K562 (cell line): ENCODE data around the gene RABGAP1L. TPM values are rescaled to one million over a fixed set of nuclear protein-coding genes. Genes with fewer than 3 reads are reported as not detected.

Experiments used
- ATAC-seq: fragments of 200-7000 bp; cut with Tn5 transposase; 3 replicates; pipeline ENCODE4 v1.9.1; 2020; ENCODE audit warnings: moderate library complexity
- BruUV-seq: library from RNA; stranded (reverse); fragments of 400-500 nt; replicated peaks from 2 replicates; lab custom pipeline; 2021; lab: Mats Ljungman, UMichigan
- CTCF ChIA-PET: fragments of 300-600 bp; formaldehyde crosslinking; extraction: SDS; loops from one replicate; lab custom pipeline; 2021; ENCODE audit warnings: low intra/inter-chr PET ratio; lab: Yijun Ruan, JAX
- POLR2A ChIA-PET: fragments of 300-600, 350-650 bp; sonication (Branson Sonifier 250); formaldehyde crosslinking; extraction: SDS; loops from one replicate; lab custom pipeline; 2021; ENCODE audit warnings: antibody characterized with exemption, inconsistent platforms; lab: Yijun Ruan, JAX
- DNase-seq, 4 experiments: peaks; one replicate each; pipeline versions ENCODE4 v3.0.0 to v3.0.0-alpha.2; 2011 to 2018; ENCODE audit warnings: low spot score in 3 of 4, mixed read lengths in 3 of 4; ENCODE audit errors: extremely low read depth in 1 of 4
- FAIRE-seq: peaks from 2 replicates; lab custom pipeline; 2011; peaks lifted over from hg19 to GRCh38; lab: Jason Lieb, UNC
- H2AFZ ChIP-seq: 2 replicates; pipeline ENCODE4 v1.6.0; 2011; ENCODE audit warnings: low read depth, low read length, control low read depth, inconsistent platforms
- H3K27ac ChIP-seq: fragments of 200-600 bp; 3 replicates; pipeline ENCODE4 v1.8.0; 2011; ENCODE audit warnings: low read depth, mild to moderate bottlenecking, control low read depth, inconsistent platforms, low read length, moderate library complexity, mixed read lengths; ENCODE audit errors: extremely low read depth
- H3K27me3 ChIP-seq, 2 experiments: fragments of 300-600 bp in 1 of 2; 2 replicates in 1 of 2; 3 replicates in 1 of 2; pipeline versions ENCODE4 v1.6.0 to v1.8.0; 2011; ENCODE audit warnings: inconsistent platforms in 2 of 2, low read length in 2 of 2, mild to moderate bottlenecking in 1 of 2, mixed read lengths in 1 of 2, moderate library complexity in 1 of 2; ENCODE audit not compliant: control insufficient read depth in 2 of 2, insufficient read depth in 2 of 2
- H3K36me3 ChIP-seq: fragments of 300-600 bp; 3 replicates; pipeline ENCODE4 v1.8.0; 2011; ENCODE audit warnings: mild to moderate bottlenecking, low read length, inconsistent platforms; ENCODE audit not compliant: control insufficient read depth, insufficient read depth
- H3K4me1 ChIP-seq, 2 experiments: fragments of 200-600 bp in 1 of 2; replicated peaks in 1 of 2; 2 replicates in 1 of 2; 3 replicates in 1 of 2; pipeline versions ENCODE4 v1.5.1 to v1.8.0; 2011; ENCODE audit warnings: inconsistent platforms in 2 of 2, low read length in 2 of 2, mild to moderate bottlenecking in 1 of 2, mixed read lengths in 1 of 2, moderate library complexity in 1 of 2; ENCODE audit not compliant: control insufficient read depth in 2 of 2, insufficient read depth in 2 of 2
- H3K4me2 ChIP-seq: 2 replicates; pipeline ENCODE4 v1.6.1; 2011; ENCODE audit warnings: low read length, control low read depth, inconsistent platforms, mixed read lengths; ENCODE audit not compliant: insufficient read depth
- H3K4me3 ChIP-seq: fragments of 200-600 bp; sonication (generic), shearing (Covaris generic); 2 replicates; pipeline ENCODE4 v1.5.1; 2016; ENCODE audit warnings: control low read depth, inconsistent platforms
- H3K79me2 ChIP-seq: fragments of 200-600 bp; 3 replicates; pipeline ENCODE4 v1.8.0; 2011; ENCODE audit warnings: low read length, inconsistent platforms; ENCODE audit not compliant: control insufficient read depth, insufficient read depth
- H3K9ac ChIP-seq, 2 experiments: 2 replicates each; pipeline versions ENCODE4 v1.6.0 to v1.6.1; 2011; ENCODE audit warnings: low read depth in 2 of 2, low read length in 2 of 2, control low read depth in 1 of 2, inconsistent platforms in 1 of 2, mild to moderate bottlenecking in 1 of 2, mixed read lengths in 1 of 2; ENCODE audit not compliant: insufficient read depth in 1 of 2
- H3K9me1 ChIP-seq: one replicate; pipeline ENCODE4 v1.6.0; 2011; ENCODE audit warnings: inconsistent platforms, mild to moderate bottlenecking, low read length, moderate library complexity; ENCODE audit not compliant: control insufficient read depth, insufficient read depth
- H3K9me3 ChIP-seq: replicated peaks from 2 replicates; pipeline ENCODE4 v1.5.1; 2011; ENCODE audit warnings: low read depth, low read length, inconsistent platforms; ENCODE audit not compliant: control insufficient read depth, insufficient read depth
- H4K20me1 ChIP-seq: replicated peaks from 2 replicates; pipeline ENCODE4 v1.6.1; 2011; ENCODE audit warnings: low read length, inconsistent platforms, mixed read lengths; ENCODE audit not compliant: control insufficient read depth, insufficient read depth
- BCOR ChIP-seq: fragments of 450-650 bp; IDR thresholded peaks from 2 replicates; pipeline ENCODE4 v1.6.1; 2016
- FOSL1 ChIP-seq: fragments of 200-800 bp; sonication (Bioruptor generic); conservative IDR thresholded peaks from 2 replicates; pipeline ENCODE4 v1.6.1; 2016; ENCODE audit warnings: missing genetic modification characterization, missing compliant biosample characterization
- HCFC1 ChIP-seq: IDR thresholded peaks from 2 replicates; pipeline ENCODE4 v1.6.1; 2012; ENCODE audit warnings: low read depth, low read length, improper control_type of control experiment
- NCOA2 ChIP-seq, 2 experiments: fragments of 450-650 bp; IDR thresholded peaks; 2 replicates each; pipeline ENCODE4 v1.6.1; 2018; ENCODE audit warnings: mild to moderate bottlenecking in 2 of 2, moderate library complexity in 1 of 2; ENCODE audit not compliant: partially characterized antibody in 2 of 2
- NR4A1 ChIP-seq, 2 experiments: fragments of 250-450 bp in 1 of 2; fragments of 450-650 bp in 1 of 2; sonication (Bioruptor Pico) in 1 of 2; IDR thresholded peaks; 2 replicates each; pipeline versions ENCODE4 v1.4.0 to v1.6.1; 2016 to 2020; ENCODE audit warnings: mild to moderate bottlenecking in 2 of 2, missing compliant biosample characterization in 1 of 2, missing genetic modification characterization in 1 of 2, moderate library complexity in 1 of 2
- PRPF4 ChIP-seq: fragments of 200-400 bp; formaldehyde crosslinking; IDR thresholded peaks from one replicate; pipeline ENCODE4 v1.6.1; 2017; ENCODE audit warnings: low read length, low read depth, mild to moderate bottlenecking; ENCODE audit not compliant: insufficient read depth, poor library complexity, severe bottlenecking
- SLC30A9 ChIP-seq: fragments of 250-450 bp; sonication (Bioruptor Pico); IDR thresholded peaks from 2 replicates; pipeline ENCODE4 v1.8.0; 2022; ENCODE audit warnings: mild to moderate bottlenecking, moderate library complexity
- SMARCE1 ChIP-seq: fragments of 450-650 bp; IDR thresholded peaks from 2 replicates; pipeline ENCODE4 v1.7.1; 2016; ENCODE audit warnings: mild to moderate bottlenecking
- XRCC3 ChIP-seq: fragments of 450-650 bp; IDR thresholded peaks from 2 replicates; pipeline ENCODE4 v1.6.1; 2017; ENCODE audit warnings: mild to moderate bottlenecking, moderate library complexity
- ZNF277 ChIP-seq: fragments of 250-450 bp; sonication (Bioruptor Pico); IDR thresholded peaks from 2 replicates; pipeline ENCODE4 v1.8.0; 2022; ENCODE audit warnings: inconsistent platforms, mild to moderate bottlenecking, moderate library complexity, borderline replicate concordance
- WGBS: fragments of 100-300 bp; shearing (Covaris generic); methylation state at CpG from one replicate; pipeline ENCODE4 v1.1.6; 2016; ENCODE audit warnings: low coverage, mixed read lengths; ENCODE audit not compliant: insufficient coverage; ENCODE audit errors: missing lambda C conversion rate; 5-methylcytosine and 5-hydroxymethylcytosine counted together
- in situ Hi-C: fragments of 300-500 bp; cut with MboI; formaldehyde crosslinking; loops from 4 replicates; pipeline ENCODE4 v1.15.0; 2018; ENCODE audit warnings: inconsistent platforms, mixed read lengths
- intact Hi-C: fragments of 100-400 bp; cut with micrococcal nuclease; formaldehyde crosslinking; loops from 2 replicates; pipeline ENCODE4 v1.14.2; 2022
- polyA plus RNA-seq, 8 experiments: library from polyadenylated mRNA; depleted of rRNA in 4 of 8; stranded (reverse) in 5 of 8; unstranded in 3 of 8; fragments of >200 nt; fragmentation: Nextera tagmentation in 2 of 8; fragmentation: Illumina TruSeq in 1 of 8; extraction: Ambion mirVana in 2 of 8; extraction: Trizol in 1 of 8; gene quantifications; 2 replicates each; pipeline versions ENCODE4 v1.2.1 to v1.2.3, GENCODE V29; 2011 to 2014; ENCODE audit warnings: inconsistent platforms in 1 of 8, missing spikeins in 1 of 8
- total RNA-seq, 7 experiments: library from RNA; depleted of rRNA in 6 of 7; stranded (reverse); fragments of >200 nt in 6 of 7; fragmentation: Illumina TruSeq in 2 of 7; extraction: Trizol in 2 of 7; gene quantifications; 2 replicates each; pipeline versions ENCODE4 v1.2.1 to v1.2.3, GENCODE V29; 2011 to 2021; ENCODE audit warnings: low replicate concordance in 1 of 7

RABGAP1L gene
- total and polyA plus RNA-seq, 9 of the 15 experiments (the other 6 are each of a cell fraction or from before 2014, with no cell fraction given) = 16.5 to 44.9 (median 26.7) TPM

DNA sequence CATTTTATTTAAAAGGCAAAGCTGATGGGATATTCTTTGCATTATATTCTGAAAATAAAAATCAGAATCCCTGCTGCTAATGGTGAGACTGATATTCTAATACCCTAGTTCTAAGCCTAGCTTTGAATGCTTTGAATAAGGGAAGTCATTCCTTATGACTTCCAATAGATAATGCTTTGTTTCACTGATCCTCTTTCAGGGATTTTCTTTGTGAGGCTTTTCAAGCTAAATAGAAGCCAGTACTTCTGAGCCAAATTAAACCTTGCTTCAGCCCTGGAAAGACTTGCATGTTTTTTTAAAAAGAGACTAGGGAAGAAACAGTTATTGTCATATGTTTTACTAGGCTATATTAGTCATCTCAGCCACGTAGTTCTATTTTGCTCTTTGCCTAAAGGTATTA, 771.9 kb downstream of the RABGAP1L start:
- no peaks in the 10 kb centered on the region for H3K9me3 ChIP-seq
- ChIA-PET CTCF (no interaction called here), POLR2A (interaction anchor here (0.6 to 0.9 kb wide), 2 partner anchors 59 to 177 kb away, joined by 3 read pairs; no protein-coding TSS in a partner anchor)
- H2AFZ ChIP-seq = no peak overlapping the region
- H3K27ac ChIP-seq = no peak overlapping the region
- no peak for FAIRE-seq
- no TSS peak for BruUV-seq
- no peak for ATAC-seq
- no peak overlapping the region for H3K4me2 ChIP-seq
- in situ Hi-C loops (no loop called here), intact Hi-C loops (no loop called here)
- H3K4me3 ChIP-seq = no peak overlapping the region
- H3K79me2 ChIP-seq = no peaks in the 10 kb centered on the region
- H3K9ac ChIP-seq = no peak overlapping the region
- 13% methylated on average over 1 of the region's 1 CpG for WGBS
- no peaks in the 10 kb centered on the region for H3K9me1 ChIP-seq
- no peaks in the 10 kb centered on the region for H3K27me3 ChIP-seq
- H3K36me3 ChIP-seq = no peaks in the 10 kb centered on the region
- no peaks in the 10 kb centered on the region for H3K4me1 ChIP-seq
- no peak for DNase-seq
- no peaks in the 10 kb centered on the region for H4K20me1 ChIP-seq
- TF ChIP-seq HCFC1 (no peak), FOSL1 (tag) (no peak), ZNF277 (no peak), NR4A1 (CRISPR knock-in tag; IDR thresholded peaks at IDR 0.05) (no peak), NR4A1 (tag; IDR thresholded peaks at IDR 0.05) (no peak), PRPF4 (no peak), BCOR (no peak), NCOA2 (IDR thresholded peaks at IDR 0.05; ENCODE audit: partially characterized antibody in 2 of 2) (no peak), XRCC3 (no peak), SMARCE1 (no peak), SLC30A9 (CRISPR knock-in tag) (no peak)
